Nephron (organoid): ENCODE measurements around the gene RARRES1.

Source experiments
- H3K27ac Mint-ChIP-seq, 3 experiments: 2 replicates each; pipeline ENCODE4 v1.8.0; 2020; ENCODE audit warnings: mixed read lengths in 3 of 3, mild to moderate bottlenecking in 2 of 3, moderate library complexity in 1 of 3
- H3K27me3 Mint-ChIP-seq: 2 replicates; pipeline ENCODE4 v1.8.0; 2021; ENCODE audit warnings: low read depth, mild to moderate bottlenecking, moderate library complexity, mixed read lengths
- H3K36me3 Mint-ChIP-seq: 2 replicates; pipeline ENCODE4 v1.8.0; 2020; ENCODE audit warnings: low read depth, mixed read lengths
- H3K4me1 Mint-ChIP-seq: 2 replicates; pipeline ENCODE4 v1.8.0; 2020; ENCODE audit warnings: mixed read lengths
- H3K4me3 Mint-ChIP-seq, 3 experiments: 2 replicates each; pipeline ENCODE4 v1.8.0; 2020; ENCODE audit warnings: mild to moderate bottlenecking in 3 of 3, mixed read lengths in 3 of 3, moderate library complexity in 2 of 3
- H3K9me3 Mint-ChIP-seq: 2 replicates; pipeline ENCODE4 v1.8.0; 2020; ENCODE audit warnings: mixed read lengths
- TF ChIP-seq, protein P1 (sequence below), 3 experiments: fragments of 200-600 bp; sonication (generic); IDR thresholded peaks; one replicate each; pipeline ENCODE4 v1.5.0; 2021; ENCODE audit warnings: antibody characterized with exemption in 3 of 3; ENCODE audit not compliant: unreplicated experiment in 3 of 3

Gene RARRES1

DNA sequence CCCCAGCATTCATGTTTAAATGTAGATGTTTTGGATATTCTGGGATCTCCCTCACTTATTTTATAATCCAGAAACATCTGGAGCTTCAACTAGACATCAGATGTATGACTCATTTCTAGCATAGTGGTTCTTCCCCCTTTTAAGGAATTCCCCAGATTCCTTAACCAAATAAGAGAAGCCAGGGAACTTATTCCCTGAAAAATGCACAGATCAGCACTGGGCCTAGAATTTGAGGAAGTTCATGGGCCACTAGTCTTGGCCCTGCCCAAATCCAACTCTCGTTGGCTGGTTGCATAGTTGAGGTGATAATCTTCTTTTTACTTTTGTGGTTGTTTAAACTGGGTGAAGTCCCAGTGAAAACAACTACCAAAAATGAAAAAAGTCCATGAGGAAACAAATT is 20.4 kb downstream of the RARRES1 start:
- no peaks in the 10 kb centered on the region for H3K4me1 Mint-ChIP-seq
- H3K36me3 Mint-ChIP-seq: peaks cover 46% of the 10 kb centered on the region
- no peaks in the 10 kb centered on the region for H3K9me3 Mint-ChIP-seq
- H3K27me3 Mint-ChIP-seq: no peaks in the 10 kb centered on the region
- no peak overlapping the region for H3K27ac Mint-ChIP-seq
- TF ChIP-seq, protein P1, sequence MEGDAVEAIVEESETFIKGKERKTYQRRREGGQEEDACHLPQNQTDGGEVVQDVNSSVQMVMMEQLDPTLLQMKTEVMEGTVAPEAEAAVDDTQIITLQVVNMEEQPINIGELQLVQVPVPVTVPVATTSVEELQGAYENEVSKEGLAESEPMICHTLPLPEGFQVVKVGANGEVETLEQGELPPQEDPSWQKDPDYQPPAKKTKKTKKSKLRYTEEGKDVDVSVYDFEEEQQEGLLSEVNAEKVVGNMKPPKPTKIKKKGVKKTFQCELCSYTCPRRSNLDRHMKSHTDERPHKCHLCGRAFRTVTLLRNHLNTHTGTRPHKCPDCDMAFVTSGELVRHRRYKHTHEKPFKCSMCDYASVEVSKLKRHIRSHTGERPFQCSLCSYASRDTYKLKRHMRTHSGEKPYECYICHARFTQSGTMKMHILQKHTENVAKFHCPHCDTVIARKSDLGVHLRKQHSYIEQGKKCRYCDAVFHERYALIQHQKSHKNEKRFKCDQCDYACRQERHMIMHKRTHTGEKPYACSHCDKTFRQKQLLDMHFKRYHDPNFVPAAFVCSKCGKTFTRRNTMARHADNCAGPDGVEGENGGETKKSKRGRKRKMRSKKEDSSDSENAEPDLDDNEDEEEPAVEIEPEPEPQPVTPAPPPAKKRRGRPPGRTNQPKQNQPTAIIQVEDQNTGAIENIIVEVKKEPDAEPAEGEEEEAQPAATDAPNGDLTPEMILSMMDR (IDR thresholded peaks at IDR 0.05; ENCODE audit: unreplicated experiment in 3 of 3): no peak
- H3K4me3 Mint-ChIP-seq: no peak overlapping the region

DNA sequence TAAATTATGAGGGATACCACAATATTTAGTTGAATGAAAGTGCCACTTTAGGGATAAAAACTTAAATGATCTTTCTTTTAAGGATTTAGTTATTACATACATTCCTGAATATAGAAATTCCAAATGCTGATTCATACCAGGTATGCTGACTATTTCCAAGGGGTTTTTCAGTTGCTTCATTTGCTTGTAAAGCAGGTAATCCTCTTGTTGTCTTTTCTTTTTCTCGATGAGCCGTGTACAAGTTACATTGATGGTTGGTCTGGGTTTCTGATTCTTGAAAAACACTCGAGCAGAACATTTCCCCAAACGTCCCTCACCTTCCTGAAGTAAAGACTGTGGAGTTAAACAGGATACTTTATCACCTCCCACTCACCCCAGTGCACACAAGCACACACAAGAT is 21.7 kb downstream of the RARRES1 start:
- H3K27ac Mint-ChIP-seq: no peak overlapping the region
- peaks cover 52% of the 10 kb centered on the region for H3K36me3 Mint-ChIP-seq
- H3K27me3 Mint-ChIP-seq: no peaks in the 10 kb centered on the region
- TF ChIP-seq, protein P1 (IDR thresholded peaks at IDR 0.05; ENCODE audit: unreplicated experiment in 3 of 3): no peak
- no peaks in the 10 kb centered on the region for H3K9me3 Mint-ChIP-seq
- H3K4me1 Mint-ChIP-seq: no peaks in the 10 kb centered on the region
- H3K4me3 Mint-ChIP-seq: no peak overlapping the region

DNA sequence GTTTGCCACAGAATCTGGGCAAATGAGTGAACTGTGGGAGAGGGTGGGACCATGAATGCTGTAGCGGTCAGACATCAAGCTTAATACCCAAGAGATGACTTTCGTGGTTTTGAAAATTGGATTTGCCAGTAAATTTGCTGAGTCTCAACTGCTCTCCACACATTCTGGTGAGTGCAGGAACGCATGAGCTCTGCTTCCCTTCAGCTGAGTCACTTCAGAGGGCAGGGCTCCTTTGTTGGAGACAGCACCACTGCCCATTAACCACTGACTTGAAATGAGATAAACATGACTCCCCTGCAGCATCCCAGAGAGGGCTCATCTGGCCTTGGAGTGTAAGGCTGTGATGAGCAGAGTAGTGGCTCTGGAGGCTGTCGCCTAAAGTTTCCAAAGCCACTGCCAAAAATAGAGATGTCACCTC is 22.6 kb downstream of the RARRES1 start:
- TF ChIP-seq, protein P1 (IDR thresholded peaks at IDR 0.05; ENCODE audit: unreplicated experiment in 3 of 3): no peak

DNA sequence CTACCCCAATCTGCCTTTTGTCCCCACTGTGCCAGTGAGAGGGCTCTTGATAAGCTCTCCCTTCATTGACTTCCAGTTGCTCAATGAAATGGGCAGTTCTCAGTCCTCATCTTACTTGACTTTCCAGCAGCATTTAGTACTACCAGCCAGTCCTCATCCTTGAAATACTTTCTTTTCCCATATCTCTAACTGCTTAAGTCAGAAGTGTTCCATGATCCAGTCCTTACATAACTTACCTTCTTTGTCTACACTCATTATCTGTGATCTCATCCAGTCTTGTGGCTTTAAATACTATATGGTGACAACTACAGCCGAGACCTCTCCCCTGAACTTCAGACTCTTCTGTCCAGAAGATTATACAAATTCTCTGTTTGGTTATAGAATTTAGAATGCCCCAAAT is 28.7 kb downstream of the RARRES1 start:
- Mint-ChIP-seq H3K27ac (no peak overlapping the region), H3K4me1 (no peaks in the 10 kb centered on the region), H3K36me3 (peaks cover 30% of the 10 kb centered on the region), H3K9me3 (no peaks in the 10 kb centered on the region), H3K4me3 (no peak overlapping the region), H3K27me3 (no peaks in the 10 kb centered on the region)
- TF ChIP-seq, protein P1 (IDR thresholded peaks at IDR 0.05; ENCODE audit: unreplicated experiment in 3 of 3): no peak

More for the DNA sequence above, 22.6 kb downstream of the RARRES1 start:
- no peak overlapping the region for H3K4me3 Mint-ChIP-seq
- no peaks in the 10 kb centered on the region for H3K27me3 Mint-ChIP-seq
- H3K36me3 Mint-ChIP-seq: peaks cover 56% of the 10 kb centered on the region
- no peaks in the 10 kb centered on the region for H3K4me1 Mint-ChIP-seq
- no peaks in the 10 kb centered on the region for H3K9me3 Mint-ChIP-seq
- no peak overlapping the region for H3K27ac Mint-ChIP-seq

DNA sequence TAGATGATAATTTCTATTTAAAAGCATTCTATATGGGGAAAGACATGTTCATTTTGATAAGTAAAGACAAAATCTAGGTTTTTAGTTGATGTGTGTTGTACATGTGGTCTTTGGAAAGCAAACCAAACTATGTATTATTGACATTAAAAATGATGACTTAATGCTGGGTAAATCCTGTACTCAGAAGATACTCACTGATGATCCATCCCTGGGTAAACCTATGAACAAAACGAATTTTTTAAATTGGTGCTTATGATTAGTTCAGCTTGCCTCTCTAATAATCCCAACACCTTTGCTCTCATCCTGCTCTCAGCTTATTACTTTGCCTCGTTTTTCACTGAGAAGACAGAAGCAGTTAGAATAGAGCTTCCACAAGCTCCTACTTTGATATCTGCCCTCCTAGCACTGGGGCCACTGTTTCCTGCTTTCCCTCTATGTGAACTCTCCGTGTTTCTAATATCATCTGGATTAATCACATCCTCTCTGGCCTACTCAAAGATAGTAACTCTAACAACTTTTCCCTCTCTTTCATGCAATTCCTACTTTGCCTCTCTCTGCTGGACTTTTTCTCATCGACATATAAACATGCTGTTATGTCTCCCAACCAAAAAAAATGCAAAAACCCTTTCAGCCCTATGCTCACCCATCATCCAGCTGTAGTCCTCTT is 29.3 kb downstream of the RARRES1 start:
- no peak overlapping the region for H3K27ac Mint-ChIP-seq
- no peak overlapping the region for H3K4me3 Mint-ChIP-seq
- no peaks in the 10 kb centered on the region for H3K9me3 Mint-ChIP-seq
- TF ChIP-seq, protein P1 (IDR thresholded peaks at IDR 0.05; ENCODE audit: unreplicated experiment in 3 of 3): no peak
- no peaks in the 10 kb centered on the region for H3K4me1 Mint-ChIP-seq
- no peaks in the 10 kb centered on the region for H3K27me3 Mint-ChIP-seq
- peaks cover 24% of the 10 kb centered on the region for H3K36me3 Mint-ChIP-seq

DNA sequence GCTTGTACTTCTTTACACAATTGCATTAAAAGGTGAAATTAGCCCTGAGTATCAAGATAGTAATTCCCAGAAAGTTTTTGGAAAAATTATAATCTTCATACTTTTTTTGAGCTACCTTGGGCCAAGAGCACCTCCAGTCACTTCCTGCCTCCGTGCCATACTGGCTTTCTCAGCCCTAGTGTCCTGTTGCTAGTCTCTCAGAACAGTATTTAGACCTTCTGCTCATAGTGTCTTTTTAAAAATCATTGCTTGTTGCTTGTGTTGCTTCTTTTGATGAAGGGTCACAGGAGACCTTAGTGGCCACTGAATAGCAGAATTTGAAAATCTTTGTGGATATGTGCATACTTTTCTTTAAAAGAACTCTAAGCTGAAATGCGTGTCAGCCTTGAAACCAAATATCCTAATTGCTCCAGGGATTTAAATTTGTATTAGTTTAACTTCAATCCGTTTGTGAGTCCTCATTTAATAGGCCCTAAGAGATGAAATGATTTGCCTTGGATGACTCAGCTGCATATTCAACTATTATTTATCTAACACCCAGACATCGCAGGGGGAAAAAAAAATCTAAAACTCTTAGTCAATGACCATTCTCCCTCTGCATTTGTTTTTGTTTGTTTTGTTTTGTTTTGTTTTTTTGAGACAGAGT is 30.7 kb downstream of the RARRES1 start:
- H3K36me3 Mint-ChIP-seq: peaks cover 17% of the 10 kb centered on the region

More for the DNA sequence above, 30.7 kb downstream of the RARRES1 start:
- H3K4me1 Mint-ChIP-seq: no peaks in the 10 kb centered on the region
- TF ChIP-seq, protein P1 (IDR thresholded peaks at IDR 0.05; ENCODE audit: unreplicated experiment in 3 of 3): no peak
- no peak overlapping the region for H3K4me3 Mint-ChIP-seq
- no peak overlapping the region for H3K27ac Mint-ChIP-seq
- H3K27me3 Mint-ChIP-seq: no peaks in the 10 kb centered on the region
- H3K9me3 Mint-ChIP-seq: no peaks in the 10 kb centered on the region
